Glutamatergic neuron (in vitro differentiated cells): Measurements from ENCODE around the gene MPV17. TPM values are rescaled to one million over a fixed set of nuclear protein-coding genes. Genes with fewer than 3 reads are reported as not detected.

Experiments
- DNase-seq: peaks from one replicate; pipeline ENCODE4 v3.0.0; 2022
- H3K27ac Mint-ChIP-seq: one replicate; pipeline ENCODE4 v1.8.0; 2020; ENCODE audit warnings: mild to moderate bottlenecking, mixed read lengths, inconsistent platforms; ENCODE audit not compliant: unreplicated experiment
- H3K27me3 Mint-ChIP-seq: one replicate; pipeline ENCODE4 v1.8.0; 2020; ENCODE audit warnings: mild to moderate bottlenecking, moderate library complexity, mixed read lengths, inconsistent platforms; ENCODE audit not compliant: unreplicated experiment
- H3K36me3 Mint-ChIP-seq: one replicate; pipeline ENCODE4 v1.8.0; 2020; ENCODE audit warnings: mild to moderate bottlenecking, mixed read lengths, inconsistent platforms; ENCODE audit not compliant: unreplicated experiment
- H3K4me1 Mint-ChIP-seq: one replicate; pipeline ENCODE4 v1.8.0; 2020; ENCODE audit warnings: mild to moderate bottlenecking, low read depth, mixed read lengths, inconsistent platforms; ENCODE audit not compliant: unreplicated experiment
- H3K4me3 Mint-ChIP-seq: one replicate; pipeline ENCODE4 v1.8.0; 2020; ENCODE audit warnings: mild to moderate bottlenecking, mixed read lengths, inconsistent platforms; ENCODE audit not compliant: unreplicated experiment
- H3K9me3 Mint-ChIP-seq: one replicate; pipeline ENCODE4 v1.8.0; 2020; ENCODE audit warnings: mild to moderate bottlenecking, moderate library complexity, mixed read lengths, inconsistent platforms; ENCODE audit not compliant: unreplicated experiment
- total RNA-seq: library from RNA; stranded (reverse); fragmentation: NEBNext Ultra II Directional; extraction: Animal tissue kit (Norgen Biotek cat#: 25700); gene quantifications from one replicate; pipeline ENCODE4 v1.2.1, GENCODE V29; 2021; ENCODE audit not compliant: unreplicated experiment
- TF ChIP-seq, protein P1 (sequence below): fragments of 200-600 bp; sonication (generic); IDR thresholded peaks from one replicate; pipeline ENCODE4 v1.5.0; 2021; ENCODE audit not compliant: partially characterized antibody, unreplicated experiment

Gene MPV17
- total RNA-seq, 1 donor from 2014 or later, result 56.6 TPM

DNA sequence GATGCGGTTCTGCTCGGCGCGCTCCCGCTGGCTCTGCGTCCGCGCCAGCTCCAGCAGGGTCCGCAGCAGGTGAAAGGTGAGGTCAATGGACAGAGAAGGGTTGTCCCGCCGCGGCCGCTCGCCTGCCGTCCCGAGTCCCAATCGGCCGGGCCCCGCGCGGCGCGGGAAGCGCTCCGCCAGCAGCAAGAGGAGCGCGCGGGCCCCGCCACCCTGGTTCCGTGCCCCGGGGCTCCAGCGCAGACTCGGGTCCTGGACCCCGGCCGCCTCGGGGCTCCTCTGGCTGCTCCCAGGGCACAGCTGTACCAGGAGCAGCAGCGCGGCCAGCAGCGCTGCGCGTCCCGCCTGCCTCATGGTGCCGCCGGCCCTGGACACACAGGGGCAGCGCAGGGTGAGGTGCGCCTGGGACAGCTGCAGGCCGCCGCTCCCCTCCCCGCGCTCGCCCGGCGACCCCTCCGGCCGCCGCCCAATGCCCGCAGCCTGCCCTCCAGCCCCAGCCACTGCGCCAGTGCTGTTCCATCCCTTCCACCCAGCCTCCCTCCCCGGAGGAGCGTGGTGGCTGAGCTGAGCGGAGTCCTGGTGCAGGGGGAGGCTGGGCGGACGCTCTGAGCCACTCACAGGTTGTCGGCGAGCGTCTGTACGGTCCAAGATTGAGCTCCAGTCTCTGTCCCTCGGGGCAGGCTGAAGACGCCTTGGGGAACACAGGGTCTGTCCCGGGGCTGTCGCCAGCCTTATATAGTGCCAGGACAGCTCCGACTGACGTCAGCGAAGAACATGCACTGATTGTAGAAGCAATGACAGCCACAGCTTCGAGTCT is 15.1 kb downstream of the MPV17 start:
- Mint-ChIP-seq H3K36me3 (peaks cover 9% of the 10 kb centered on the region), H3K4me3 (no peak overlapping the region), H3K9me3 (peaks cover 2% of the 10 kb centered on the region), H3K27me3 (peaks cover 13% of the 10 kb centered on the region), H3K27ac (no peak overlapping the region), H3K4me1 (peaks cover 2% of the 10 kb centered on the region)
- DNase-seq, result peak; percentile 57
- TF ChIP-seq, protein P1, sequence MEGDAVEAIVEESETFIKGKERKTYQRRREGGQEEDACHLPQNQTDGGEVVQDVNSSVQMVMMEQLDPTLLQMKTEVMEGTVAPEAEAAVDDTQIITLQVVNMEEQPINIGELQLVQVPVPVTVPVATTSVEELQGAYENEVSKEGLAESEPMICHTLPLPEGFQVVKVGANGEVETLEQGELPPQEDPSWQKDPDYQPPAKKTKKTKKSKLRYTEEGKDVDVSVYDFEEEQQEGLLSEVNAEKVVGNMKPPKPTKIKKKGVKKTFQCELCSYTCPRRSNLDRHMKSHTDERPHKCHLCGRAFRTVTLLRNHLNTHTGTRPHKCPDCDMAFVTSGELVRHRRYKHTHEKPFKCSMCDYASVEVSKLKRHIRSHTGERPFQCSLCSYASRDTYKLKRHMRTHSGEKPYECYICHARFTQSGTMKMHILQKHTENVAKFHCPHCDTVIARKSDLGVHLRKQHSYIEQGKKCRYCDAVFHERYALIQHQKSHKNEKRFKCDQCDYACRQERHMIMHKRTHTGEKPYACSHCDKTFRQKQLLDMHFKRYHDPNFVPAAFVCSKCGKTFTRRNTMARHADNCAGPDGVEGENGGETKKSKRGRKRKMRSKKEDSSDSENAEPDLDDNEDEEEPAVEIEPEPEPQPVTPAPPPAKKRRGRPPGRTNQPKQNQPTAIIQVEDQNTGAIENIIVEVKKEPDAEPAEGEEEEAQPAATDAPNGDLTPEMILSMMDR, result no peak

DNA sequence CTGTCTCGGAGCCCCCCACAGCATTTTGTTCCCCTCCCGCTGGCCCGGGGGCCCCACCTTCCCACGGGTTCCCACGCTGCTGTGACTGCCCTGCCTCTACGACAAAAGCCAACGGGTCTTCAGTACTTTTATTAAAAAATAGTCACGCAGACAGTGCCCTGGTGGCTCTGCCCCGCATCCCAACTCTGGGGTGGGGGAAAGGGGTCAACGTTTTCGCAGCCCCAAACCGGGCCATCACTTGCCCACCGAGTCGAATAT is 15.7 kb downstream of the MPV17 start:
- Mint-ChIP-seq H3K36me3 (peaks cover 9% of the 10 kb centered on the region), H3K27me3 (peaks cover 13% of the 10 kb centered on the region), H3K4me1 (peaks cover 2% of the 10 kb centered on the region), H3K9me3 (peaks cover 2% of the 10 kb centered on the region), H3K4me3 (no peak overlapping the region), H3K27ac (no peak overlapping the region)
- DNase-seq, result no peak
- TF ChIP-seq, protein P1, result no peak

DNA sequence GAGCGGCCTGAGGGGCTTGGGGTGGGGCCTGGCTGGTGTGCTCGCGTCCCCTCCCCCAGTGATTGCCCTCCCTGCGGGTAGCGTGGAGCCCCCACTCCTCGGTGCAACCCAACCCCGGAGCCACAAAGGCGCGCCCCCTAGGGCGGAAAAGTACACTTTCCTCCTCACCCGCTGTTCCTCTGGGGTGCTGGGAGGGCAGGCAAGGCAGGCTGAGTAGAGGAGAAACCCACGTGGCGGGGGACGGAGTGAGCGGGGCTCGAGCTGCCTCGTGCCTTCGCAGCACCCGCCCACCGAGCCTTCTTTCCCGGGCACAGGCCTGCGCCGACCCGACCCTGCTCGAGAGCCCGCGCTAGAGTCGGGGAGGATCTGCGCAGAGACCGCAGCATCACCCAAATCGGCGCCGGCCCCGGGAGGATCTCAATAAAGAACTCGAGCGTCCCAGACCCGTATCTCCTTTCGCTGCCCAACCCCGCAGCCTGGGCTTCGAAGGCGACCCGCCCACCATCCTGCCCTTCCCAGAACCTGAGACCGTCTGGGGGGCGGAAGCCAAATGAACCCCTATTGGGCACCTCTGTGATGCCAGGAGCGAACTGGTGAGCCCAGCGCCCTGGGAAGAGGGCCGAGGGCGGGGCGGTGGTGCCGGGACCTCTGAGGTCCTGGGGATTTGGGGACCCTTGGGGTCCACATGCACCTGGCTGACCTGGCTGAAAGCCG is 16.2 kb downstream of the MPV17 start:
- peak; percentile 42 for DNase-seq
- TF ChIP-seq, protein P1, result no peak
- peaks cover 2% of the 10 kb centered on the region for H3K9me3 Mint-ChIP-seq
- peaks cover 13% of the 10 kb centered on the region for H3K27me3 Mint-ChIP-seq
- H3K36me3 Mint-ChIP-seq, result peaks cover 9% of the 10 kb centered on the region
- H3K4me1 Mint-ChIP-seq, result peaks cover 2% of the 10 kb centered on the region
- no peak overlapping the region for H3K4me3 Mint-ChIP-seq
- no peak overlapping the region for H3K27ac Mint-ChIP-seq

DNA sequence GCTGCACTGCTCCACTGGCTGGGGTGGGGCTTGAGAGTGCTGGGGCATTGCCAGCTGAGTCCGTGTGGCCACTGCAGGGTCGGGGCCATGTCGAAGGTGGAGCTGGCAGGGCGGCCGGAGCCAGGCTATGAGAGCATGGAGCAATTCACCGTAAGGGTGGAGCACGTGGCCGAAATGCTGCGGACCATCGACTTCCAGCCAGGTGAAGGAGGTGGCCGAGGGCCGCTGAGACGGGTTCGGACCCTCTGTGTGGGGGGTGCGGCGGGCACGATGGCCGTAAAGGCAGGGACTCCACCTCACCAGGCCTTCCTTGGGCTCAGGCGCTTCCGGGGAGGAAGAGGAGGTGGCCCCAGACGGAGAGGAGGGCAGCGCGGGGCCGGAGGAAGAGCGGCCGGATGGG is 16.8 kb downstream of the MPV17 start:
- no peak overlapping the region for H3K4me3 Mint-ChIP-seq
- H3K27ac Mint-ChIP-seq, result no peak overlapping the region
- peaks cover 5% of the 10 kb centered on the region for H3K36me3 Mint-ChIP-seq
- peaks cover 13% of the 10 kb centered on the region for H3K27me3 Mint-ChIP-seq
- no peak for DNase-seq
- H3K4me1 Mint-ChIP-seq, result peaks cover 2% of the 10 kb centered on the region
- TF ChIP-seq, protein P1, result no peak
- H3K9me3 Mint-ChIP-seq, result peaks cover 2% of the 10 kb centered on the region

DNA sequence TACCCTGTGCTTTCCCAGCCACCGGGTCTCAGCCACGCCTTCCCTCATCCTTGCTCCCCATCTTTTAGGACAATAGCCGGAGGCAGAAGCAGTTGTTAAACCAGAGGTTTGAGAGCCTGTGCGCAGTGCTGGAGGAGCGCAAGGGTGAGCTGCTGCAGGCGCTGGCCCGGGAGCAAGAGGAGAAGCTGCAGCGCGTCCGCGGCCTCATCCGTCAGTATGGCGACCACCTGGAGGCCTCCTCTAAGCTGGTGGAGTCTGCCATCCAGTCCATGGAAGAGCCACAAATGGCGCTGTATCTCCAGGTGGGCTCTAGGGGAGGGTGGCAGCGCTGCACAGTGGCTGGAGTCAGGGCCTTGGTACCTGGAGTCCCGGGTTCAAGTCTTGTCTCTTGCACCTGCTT is 17.4 kb downstream of the MPV17 start:
- H3K9me3 Mint-ChIP-seq, result peaks cover 2% of the 10 kb centered on the region
- H3K27ac Mint-ChIP-seq, result no peak overlapping the region
- H3K27me3 Mint-ChIP-seq, result peaks cover 13% of the 10 kb centered on the region
- H3K4me1 Mint-ChIP-seq, result peaks cover 2% of the 10 kb centered on the region
- DNase-seq, result no peak
- TF ChIP-seq, protein P1, result no peak
- peaks cover 4% of the 10 kb centered on the region for H3K36me3 Mint-ChIP-seq
- H3K4me3 Mint-ChIP-seq, result no peak overlapping the region
